Femur (tissue), 1 donor: ENCODE results near the gene ZFYVE16.
"Not testable (repeated sequence)": the region's sequence is repeated elsewhere in the genome, so short reads cannot be mapped to it uniquely, and the experiment has no call there.

Source experiments
- DNase-seq: peaks from one replicate; pipeline ENCODE4 v3.0.0-alpha.2; 2017

Gene ZFYVE16

DNA sequence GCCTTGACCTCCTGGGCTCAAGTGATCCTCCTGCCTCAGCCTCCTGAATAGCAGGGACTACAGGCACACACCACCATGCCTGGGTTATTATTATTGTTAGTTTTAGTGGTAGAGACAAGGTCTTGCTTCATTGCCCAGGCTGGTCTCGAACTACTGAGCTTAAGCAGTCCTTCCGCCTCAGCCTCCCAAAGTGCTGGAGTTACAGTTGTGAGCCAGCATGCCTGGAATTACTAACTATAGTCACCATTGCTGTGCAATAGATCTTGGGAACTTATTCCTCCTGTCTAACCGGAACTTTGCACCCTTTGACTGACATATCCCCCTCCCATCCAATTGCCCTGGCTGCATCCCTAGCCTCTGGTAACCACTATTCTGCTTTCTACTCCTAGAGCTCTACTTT lies 83.4 kb downstream of the ZFYVE16 start:
- DNase-seq, result no peak

DNA sequence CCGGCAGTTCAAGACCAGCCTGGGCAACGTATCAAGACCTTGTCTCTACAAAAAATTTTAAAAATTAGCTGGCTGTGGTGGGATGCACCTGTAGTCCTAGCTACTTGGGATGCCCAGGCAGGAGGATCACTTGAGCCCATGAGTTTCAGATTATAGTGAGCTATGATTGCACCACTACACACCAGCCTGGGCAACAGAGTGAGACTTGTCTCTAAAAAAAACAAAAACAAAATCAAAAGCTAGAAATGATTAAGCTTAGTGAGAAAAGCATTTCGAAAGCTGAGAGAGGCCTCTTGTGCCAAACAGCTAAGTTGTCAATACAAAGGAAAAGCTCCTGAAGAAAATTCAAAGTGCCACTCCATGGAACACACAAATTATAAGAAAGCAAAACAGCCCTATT lies 84.9 kb downstream of the ZFYVE16 start:
- DNase-seq, result no peak

DNA sequence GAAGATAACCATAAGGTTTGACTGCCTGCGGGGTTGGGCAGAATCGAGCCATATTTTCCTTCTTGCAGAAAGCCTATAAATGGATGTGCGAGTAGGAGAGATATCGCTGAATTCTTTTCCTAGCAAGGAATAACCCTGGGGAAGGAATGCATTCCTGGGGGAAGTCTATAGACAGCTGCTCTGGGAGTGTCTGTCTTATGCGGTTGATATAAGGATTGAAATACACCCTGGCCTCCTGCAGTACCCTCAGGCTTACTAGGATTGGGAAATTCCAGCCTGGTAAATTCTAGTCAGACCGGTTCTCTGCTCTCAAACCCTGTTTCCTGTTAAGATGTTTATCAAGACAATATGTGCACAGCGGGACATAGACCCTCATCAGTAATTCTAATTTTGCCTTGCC lies 85.6 kb downstream of the ZFYVE16 start:
- DNase-seq, result not testable (repeated sequence)

DNA sequence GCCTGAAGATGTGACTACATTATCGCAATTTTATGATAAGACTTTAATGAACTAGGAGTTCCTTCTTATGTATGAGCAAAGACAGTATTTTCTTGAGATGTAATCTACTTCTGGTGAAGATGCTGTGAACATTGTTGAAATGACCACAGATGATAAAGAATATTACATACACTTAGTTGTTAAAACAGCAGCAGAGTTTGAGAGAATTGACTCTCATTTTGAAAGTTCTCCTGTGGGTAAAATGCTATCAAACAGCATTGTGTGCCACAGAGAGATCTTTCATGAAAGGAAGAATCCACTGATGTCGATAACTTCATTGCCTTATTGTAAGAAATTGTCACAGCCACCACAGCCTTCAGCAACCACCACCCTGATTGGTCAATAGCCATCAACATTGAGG lies 88.0 kb downstream of the ZFYVE16 start:
- no peak for DNase-seq

DNA sequence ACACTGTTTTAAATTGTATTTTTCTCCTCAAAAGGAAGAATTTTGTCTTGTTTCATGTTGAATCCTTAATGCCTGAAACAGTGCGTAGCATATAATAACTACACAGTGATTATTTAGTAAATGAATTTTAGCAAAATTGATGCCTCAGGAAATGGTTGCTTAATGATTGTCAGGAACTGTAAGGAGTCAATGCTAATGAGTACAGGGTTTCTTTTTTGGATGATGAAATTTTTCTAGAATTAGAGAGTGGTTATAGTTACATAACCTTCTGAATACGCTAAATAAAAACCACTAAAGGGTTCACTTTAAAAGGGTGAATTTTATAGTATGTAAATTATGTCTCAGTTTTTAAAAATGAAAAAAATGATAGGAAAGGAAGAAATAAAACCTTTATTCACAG lies 94.9 kb downstream of the ZFYVE16 start:
- no peak for DNase-seq

DNA sequence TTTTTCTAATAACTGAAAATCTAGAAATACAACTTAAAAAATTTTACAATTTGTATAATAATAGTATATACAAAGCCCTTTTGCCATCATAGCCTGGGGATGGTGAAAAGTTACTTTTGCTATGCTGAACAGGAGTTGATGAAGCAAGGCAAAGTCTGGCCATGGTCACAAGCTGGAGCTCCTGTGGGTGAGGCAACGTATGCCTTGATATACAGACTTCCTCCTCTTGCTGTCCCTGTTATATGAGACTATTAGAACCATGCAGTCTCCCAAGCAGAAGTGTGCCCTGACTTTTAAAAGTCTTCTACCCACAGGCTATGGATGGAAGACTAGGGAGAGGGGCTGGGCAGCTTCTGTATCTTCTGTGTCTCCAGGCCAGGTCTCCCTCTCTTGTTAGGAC lies 95.8 kb downstream of the ZFYVE16 start:
- peak; percentile 24 for DNase-seq

DNA sequence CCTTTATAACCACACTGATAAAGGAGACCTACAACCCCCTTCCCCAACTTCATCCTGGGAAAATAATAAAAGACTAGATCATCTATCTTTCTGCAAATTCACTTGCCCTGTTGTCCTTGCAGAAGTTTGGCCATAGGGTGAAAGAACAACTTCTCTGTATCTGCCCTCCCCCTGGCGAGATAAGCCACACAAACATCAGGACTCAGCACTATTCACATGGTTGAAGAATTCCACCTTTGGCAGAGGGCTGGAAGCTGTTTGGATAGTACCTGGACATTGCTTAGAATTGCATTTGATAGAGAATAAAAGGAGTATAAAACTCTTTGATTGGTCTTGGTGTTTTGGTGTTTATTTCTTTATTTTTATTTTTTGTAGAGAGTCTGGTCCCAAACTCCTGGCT lies 97.0 kb downstream of the ZFYVE16 start:
- DNase-seq, result no peak

DNA sequence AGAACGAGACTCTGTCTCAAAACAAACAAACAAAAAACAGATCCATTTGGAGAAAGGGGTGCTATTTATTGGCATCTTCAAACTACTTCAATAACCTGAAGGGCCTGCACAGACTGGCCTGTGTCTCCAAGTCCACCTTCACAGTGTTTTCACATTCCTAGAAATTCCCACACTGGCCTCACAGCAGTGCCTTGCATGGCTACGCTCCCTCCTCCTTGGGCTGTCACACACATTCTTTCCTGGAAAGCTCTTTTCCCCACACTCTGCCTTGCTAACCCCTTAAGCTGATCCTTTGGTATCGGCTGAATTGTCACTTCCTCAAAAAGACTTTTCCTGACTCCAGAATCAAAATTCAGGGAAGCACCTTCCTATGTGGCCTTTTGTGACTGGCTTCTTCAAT lies 99.8 kb downstream of the ZFYVE16 start:
- no peak for DNase-seq

DNA sequence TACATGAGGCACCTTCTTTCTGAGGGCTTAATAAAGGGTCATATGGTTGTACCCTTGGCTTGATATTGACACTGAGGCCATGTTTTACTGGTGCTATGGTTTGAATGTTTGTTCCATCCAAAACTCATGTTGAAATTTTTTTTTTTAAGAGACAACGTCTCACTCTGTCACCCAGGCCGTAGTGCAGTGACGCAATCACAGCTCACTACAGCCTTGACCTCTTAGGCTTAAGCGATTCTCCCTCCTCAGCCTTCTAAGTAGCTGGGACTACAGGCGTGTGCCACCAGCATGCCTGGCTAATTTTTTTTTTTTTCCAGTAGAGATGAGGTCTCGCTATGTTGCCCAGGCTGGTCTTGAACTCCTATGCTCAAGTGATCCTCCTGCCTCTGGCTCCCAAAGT lies 101.0 kb downstream of the ZFYVE16 start:
- no peak for DNase-seq

DNA sequence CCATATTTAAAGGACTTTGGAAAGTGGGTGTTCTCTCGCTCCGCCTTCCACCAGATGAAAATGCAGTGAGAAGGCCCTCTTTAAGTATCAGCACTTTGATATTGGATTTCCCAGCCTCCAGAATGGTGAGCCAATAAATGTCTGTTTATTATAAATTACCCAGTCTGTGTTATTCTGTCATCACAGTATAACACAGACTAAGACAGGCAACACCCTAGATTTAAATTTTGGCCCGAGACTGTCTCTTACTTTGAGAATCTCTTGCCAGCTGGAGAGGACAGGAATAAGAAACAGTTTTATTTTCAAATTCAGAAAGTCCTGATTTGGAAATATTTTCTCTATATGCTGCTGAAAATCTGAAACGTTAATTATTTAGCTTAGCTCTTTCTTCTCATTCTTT lies 101.5 kb downstream of the ZFYVE16 start:
- DNase-seq, result no peak

DNA sequence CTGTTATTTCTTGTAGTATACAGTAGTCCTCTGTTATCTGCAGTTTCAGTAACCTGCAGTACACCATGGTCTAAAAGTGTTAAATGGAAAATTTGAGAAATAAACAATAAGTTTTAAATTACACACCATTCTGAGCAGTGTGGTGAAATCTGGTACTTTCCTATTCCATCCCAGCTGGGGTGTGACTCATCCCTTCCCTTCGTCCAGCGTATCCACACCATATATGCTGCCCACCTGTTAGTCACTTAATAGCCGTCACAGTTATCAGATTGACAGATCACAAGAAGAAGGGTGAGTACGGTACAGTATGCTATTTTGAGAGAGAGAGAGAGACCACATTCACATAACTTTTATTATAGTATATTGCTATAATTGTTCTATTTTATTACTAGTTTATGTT lies 109.0 kb downstream of the ZFYVE16 start:
- DNase-seq, result no peak
